COLO829 (cell line): Measurements from ENCODE around the gene FBXO27.
A peak's percentile ranks its signal among the peaks of the same experiment; 100 is the strongest.
"Not testable (repeated sequence)": the region's sequence is repeated elsewhere in the genome, so short reads cannot be mapped to it uniquely, and the experiment has no call there.

Experiments used
- DNase-seq: peaks from one replicate; pipeline ENCODE4 v3.0.0; 2012; ENCODE audit warnings: low spot score

FBXO27 gene

GRCh38 chr19:39038098-39038497 lies 5.7 kb upstream of the FBXO27 start:
- DNase-seq, result peak; percentile 71

- no peak for DNase-seq
These were observed 4.8 kb upstream of the FBXO27 start for GRCh38 chr19:39037194-39037593.

DNA sequence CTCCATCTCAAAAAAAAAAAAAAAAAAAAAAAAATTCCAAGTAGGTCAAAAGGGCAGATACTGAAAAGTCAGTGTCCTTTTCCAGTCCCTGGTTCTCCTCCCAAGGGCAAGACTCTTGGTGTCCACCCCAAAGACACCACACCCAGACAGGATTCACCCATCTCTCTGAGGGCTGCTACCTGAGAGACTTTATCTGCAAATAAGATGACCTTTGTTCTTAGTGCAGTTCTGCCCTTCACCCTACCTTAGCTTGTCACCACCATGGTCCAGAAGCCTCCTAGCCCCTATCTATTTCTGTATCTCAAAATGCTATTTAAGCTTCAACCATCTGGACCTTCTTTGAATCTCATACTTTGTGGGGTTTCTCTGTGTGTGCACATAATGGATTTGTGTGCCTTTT lies 4.2 kb upstream of the FBXO27 start:
- DNase-seq, result no peak

GRCh38 chr19:39031368-39032062 lies 834 bp downstream of the FBXO27 start:
- peak; percentile 91 for DNase-seq

DNA sequence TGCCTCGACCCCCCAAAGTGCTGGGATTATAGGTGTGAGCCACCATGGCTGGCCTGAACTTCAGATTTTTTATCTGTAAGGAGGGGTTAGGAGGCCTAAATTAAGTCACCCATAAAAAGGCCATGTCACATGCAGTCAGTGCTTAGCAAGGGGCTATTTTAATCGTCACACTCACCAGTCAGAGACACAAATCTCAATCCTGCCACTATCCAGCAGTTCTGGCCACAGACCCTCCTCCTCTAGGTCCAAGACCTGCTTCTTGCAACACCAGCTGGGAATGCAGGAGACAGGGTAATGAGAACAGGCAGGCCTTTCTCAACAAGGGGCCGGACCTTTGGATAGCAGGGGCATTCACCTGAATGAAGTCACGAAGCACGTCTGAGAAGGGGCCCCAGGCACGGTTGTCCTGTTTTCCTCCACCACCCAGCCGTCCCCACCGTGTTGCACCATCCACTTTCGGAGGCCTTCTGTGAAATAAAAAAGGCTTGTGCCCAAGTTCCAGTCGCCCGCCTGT lies 1.4 kb downstream of the FBXO27 start:
- no peak for DNase-seq

DNA sequence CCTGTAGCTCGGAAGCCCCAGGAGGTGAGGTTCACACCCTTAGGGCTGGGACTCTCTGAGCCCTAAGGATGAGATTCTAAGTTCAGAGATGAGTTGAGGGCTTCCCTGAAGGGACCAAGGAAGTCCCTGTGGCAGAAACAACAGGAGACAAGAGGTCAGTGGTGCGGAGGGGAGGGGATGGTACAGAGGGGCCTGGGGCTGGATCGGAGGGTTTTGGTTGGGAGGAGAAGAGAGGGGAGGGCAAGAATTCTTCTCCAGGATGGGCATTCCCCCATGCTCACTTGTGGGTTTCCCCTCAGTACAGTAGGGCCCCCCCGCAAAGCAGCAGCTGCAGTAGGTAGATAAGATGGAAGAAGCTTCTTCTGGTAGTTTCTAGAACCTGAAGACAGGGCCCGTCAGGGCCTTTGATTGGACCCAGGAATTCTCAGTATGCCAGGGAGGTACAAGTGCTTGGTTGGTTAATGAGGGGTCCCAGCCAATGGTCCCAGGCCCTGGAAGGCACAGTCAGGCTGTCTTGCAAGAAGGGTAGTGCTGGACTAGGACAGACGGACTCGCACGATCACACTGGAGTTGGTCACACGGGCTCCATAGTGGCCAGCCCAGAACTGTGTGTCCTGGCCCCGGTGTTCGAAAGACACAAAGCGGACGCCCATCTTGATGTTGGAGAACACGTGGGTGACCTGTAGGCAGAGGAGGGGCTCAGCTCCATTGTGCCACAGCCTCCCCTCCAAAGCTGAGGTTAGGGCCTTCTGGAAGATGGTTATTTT lies 7.3 kb downstream of the FBXO27 start:
- no peak for DNase-seq

DNA sequence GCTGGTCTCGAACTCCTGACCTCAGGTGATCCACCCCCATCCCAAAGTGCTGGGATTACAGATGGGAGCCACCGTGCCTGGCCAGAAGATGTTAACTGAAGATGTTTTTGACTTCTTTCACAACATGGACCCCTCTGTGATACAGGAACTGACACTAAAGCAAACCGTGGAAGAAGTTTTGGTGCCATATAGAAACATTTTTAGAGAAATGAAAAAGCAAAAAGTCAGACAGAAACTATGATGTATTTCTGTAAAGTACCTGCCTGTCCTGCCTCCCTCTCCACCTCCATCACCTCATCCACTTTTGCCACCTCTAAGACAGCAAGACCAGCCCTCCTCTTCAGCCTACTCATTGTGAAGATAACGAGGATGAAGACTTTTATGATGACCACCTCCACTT lies 11.3 kb downstream of the FBXO27 start:
- no peak for DNase-seq

DNA sequence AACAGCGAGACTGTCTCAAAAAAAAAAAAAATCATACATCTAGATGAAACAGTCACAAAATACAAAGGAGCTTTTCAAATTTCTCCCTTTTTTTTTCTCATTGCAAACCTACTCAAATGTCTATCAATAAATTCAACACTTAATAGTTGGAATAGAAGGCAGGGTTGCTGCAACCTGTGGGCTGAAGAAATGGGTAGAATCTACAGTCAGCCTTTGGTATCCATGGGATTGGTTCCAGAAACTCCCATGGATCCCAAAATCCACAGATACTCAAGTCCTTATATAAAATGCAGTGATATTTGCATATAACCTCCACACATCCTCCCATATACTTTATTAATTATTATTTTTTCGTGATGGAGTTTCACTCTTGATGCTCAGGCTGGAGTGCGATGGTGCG lies 14.7 kb downstream of the FBXO27 start:
- DNase-seq, result no peak

GRCh38 chr19:39017026-39017425 lies 15.3 kb downstream of the FBXO27 start:
- no peak for DNase-seq

- DNase-seq, result no peak
These were observed 18.3 kb downstream of the FBXO27 start for GRCh38 chr19:39014037-39014436.

DNA sequence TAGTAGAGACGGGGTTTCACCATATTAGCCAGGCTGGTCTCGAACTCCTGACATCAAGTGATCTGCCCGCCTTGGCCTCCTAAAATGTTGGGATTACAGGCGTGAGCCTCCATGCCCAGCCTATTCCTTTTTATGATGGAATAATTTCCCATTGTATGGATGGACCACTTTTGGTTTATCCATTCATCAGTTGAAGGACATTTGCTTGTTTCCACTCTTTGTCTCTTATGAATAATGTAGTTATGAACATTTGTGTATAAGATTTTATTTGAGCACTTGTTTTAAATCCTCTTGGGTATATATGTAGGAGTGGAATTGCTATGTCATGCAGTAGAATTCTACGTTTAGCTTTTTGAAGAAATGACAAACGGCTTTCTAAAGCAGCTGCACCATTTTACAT lies 23.3 kb downstream of the FBXO27 start:
- no peak for DNase-seq

- DNase-seq, result no peak
These were observed 24.2 kb downstream of the FBXO27 start for GRCh38 chr19:39008137-39008536.

DNA sequence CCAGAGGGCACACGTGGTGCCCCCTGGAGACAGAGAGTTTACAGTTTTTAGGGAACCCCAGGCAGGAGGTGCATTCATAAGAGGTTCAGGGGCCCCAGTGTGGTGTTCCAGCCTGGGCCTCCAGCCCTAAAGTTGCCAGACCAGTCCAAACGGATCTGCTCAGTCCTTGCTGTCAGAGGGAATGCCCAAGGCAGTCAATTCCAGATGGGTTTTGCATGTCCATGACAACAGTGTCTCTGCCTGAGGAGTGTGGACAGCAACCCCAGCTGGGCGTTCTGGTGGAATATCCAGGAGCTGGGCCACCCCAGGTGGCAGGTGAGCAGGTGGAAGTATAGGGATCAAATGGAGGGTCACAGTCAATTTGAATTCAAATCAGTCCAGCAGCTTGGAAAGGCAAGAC lies 25.3 kb downstream of the FBXO27 start:
- DNase-seq, result no peak

DNA sequence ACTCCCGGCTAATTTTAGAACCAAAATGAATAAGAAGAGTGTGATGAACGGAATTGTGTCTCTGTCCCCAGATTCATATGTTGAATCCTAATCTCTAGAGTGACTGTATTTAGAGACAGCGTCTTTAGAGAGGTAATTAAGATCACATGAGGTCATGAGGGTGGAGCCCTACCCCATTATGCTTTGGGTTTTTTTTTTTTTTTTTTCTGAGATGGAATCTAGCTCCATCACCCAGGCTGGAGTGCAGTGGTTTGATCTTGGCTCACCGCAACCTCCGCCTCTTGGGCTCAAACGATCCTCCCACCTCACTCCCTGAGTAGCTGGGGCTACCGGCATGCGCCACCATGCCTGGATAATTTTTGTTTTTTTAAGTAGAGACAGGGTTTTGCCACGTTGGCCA lies 27.9 kb downstream of the FBXO27 start:
- no peak for DNase-seq

GRCh38 chr19:39003796-39004195 lies 28.6 kb downstream of the FBXO27 start:
- DNase-seq, result no peak

- no peak for DNase-seq
These were observed 29.2 kb downstream of the FBXO27 start for GRCh38 chr19:39003188-39003587.

DNA sequence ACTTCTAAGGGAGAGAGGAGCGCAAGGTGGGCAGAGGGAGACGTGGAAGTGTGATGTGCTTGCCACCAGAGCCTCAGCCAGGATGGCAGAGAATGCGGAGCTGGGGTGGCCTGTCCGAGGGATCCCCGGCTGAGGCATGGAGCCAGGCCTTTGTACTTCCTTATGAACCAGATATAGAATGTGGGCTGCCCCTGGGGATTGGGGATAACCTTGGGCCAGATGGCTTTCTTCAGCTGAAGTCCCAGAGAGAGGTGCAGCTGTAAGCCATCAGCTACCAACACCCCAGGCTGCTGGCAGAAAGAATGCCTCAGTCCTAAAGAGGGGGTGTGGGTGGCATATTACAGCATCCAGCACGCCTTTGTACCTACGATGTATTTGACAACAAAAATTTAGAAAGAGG lies 31.3 kb downstream of the FBXO27 start:
- no peak for DNase-seq

DNA sequence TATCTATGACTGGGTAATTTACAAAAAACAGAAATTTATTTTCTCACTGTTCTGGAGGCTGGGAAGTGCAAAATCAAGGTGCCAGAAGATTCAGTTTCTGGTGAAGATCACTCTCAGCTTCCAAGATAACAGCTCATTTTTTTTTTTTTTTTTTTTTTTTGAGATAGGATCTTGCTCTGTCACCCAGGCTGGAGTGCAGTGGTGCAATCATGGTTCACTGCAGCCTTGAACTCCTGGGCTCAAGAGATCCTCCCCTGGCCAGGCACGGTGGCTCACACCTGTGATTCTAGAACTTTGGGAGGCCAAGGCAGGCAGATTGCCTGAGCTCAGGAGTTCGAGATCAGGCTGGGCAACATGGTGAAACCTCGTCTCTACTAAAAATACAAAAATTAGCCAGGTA lies 34.8 kb downstream of the FBXO27 start:
- DNase-seq, result not testable (repeated sequence)

GRCh38 chr19:38993271-38993670 lies 39.1 kb downstream of the FBXO27 start:
- no peak for DNase-seq

- DNase-seq, result no peak
These were observed 41.2 kb downstream of the FBXO27 start for GRCh38 chr19:38990949-38991697.

GRCh38 chr19:38989614-38990013 lies 42.7 kb downstream of the FBXO27 start:
- DNase-seq, result not testable (repeated sequence)

GRCh38 chr19:38989066-38989605 lies 43.2 kb downstream of the FBXO27 start:
- no peak for DNase-seq
